ENCODE results near the gene ATOSA.

ATOSA gene

GRCh38 chr15:52661909-52662308 is 17.3 kb downstream of the ATOSA start:
- TF ChIP-seq CTCF (IDR thresholded peaks at IDR 0.05; ENCODE audit: low read depth, low read length) (no peak), POLR2A (IDR thresholded peaks at IDR 0.05; ENCODE audit: extremely low read depth, insufficient read length) (no peak)
- no peak overlapping the region for H3K4me3 ChIP-seq (ENCODE audit: low read depth, low read length)
- no peak for DNase-seq (ENCODE audit: low read depth)

GRCh38 chr15:52660192-52660591 is 19.0 kb downstream of the ATOSA start:
- TF ChIP-seq MYC (IDR thresholded peaks at IDR 0.05; ENCODE audit: low read depth, low read length) (no peak), MAX (IDR thresholded peaks at IDR 0.05; ENCODE audit: low read depth, low read length) (no peak), POLR2A (IDR thresholded peaks at IDR 0.05; ENCODE audit: extremely low read depth, insufficient read length) (no peak)
- no peak overlapping the region for H3K4me3 ChIP-seq (ENCODE audit: low read depth, low read length)
- DNase-seq (ENCODE audit: low read depth), result no peak

- TF ChIP-seq POLR2A (IDR thresholded peaks at IDR 0.05; ENCODE audit: extremely low read depth, insufficient read length) (no peak), MYC (IDR thresholded peaks at IDR 0.05; ENCODE audit: low read depth, low read length) (no peak), CTCF (IDR thresholded peaks at IDR 0.05; ENCODE audit: low read depth, low read length) (no peak), MAX (IDR thresholded peaks at IDR 0.05; ENCODE audit: low read depth, low read length) (no peak)
- H3K4me3 ChIP-seq (ENCODE audit: low read depth, low read length), result no peak overlapping the region
- no peak for DNase-seq (ENCODE audit: low read depth)
Observed at GRCh38 chr15:52658955-52659354, 20.2 kb downstream of the ATOSA start.

- H3K4me3 ChIP-seq (ENCODE audit: low read depth, low read length), result no peak overlapping the region
- TF ChIP-seq CTCF (IDR thresholded peaks at IDR 0.05; ENCODE audit: low read depth, low read length) (no peak), MAX (IDR thresholded peaks at IDR 0.05; ENCODE audit: low read depth, low read length) (no peak), POLR2A (IDR thresholded peaks at IDR 0.05; ENCODE audit: extremely low read depth, insufficient read length) (no peak), MYC (IDR thresholded peaks at IDR 0.05; ENCODE audit: low read depth, low read length) (no peak)
- DNase-seq (ENCODE audit: low read depth), result no peak
Observed at GRCh38 chr15:52657338-52657737, 21.9 kb downstream of the ATOSA start.

GRCh38 chr15:52656412-52656811 is 22.8 kb downstream of the ATOSA start:
- TF ChIP-seq POLR2A (IDR thresholded peaks at IDR 0.05; ENCODE audit: extremely low read depth, insufficient read length) (no peak), MYC (IDR thresholded peaks at IDR 0.05; ENCODE audit: low read depth, low read length) (no peak), CTCF (IDR thresholded peaks at IDR 0.05; ENCODE audit: low read depth, low read length) (no peak)
- H3K4me3 ChIP-seq (ENCODE audit: low read depth, low read length), result no peak overlapping the region
- DNase-seq (ENCODE audit: low read depth), result no peak

- H3K4me3 ChIP-seq (ENCODE audit: low read depth, low read length), result no peak overlapping the region
- DNase-seq (ENCODE audit: low read depth), result no peak
- TF ChIP-seq CTCF (IDR thresholded peaks at IDR 0.05; ENCODE audit: low read depth, low read length) (no peak), MAX (IDR thresholded peaks at IDR 0.05; ENCODE audit: low read depth, low read length) (no peak), POLR2A (IDR thresholded peaks at IDR 0.05; ENCODE audit: extremely low read depth, insufficient read length) (no peak), MYC (IDR thresholded peaks at IDR 0.05; ENCODE audit: low read depth, low read length) (no peak)
Observed at GRCh38 chr15:52653431-52653964, 25.7 kb downstream of the ATOSA start.
